Sigmoid colon (tissue), 7 donors: ENCODE measurements around the gene VPS25. TPM values are rescaled to one million over a fixed set of nuclear protein-coding genes. Genes with fewer than 3 reads are reported as not detected.
A peak's percentile ranks its signal among the peaks of the same experiment; 100 is the strongest.
"Not testable (repeated sequence)": the region's sequence is repeated elsewhere in the genome, so short reads cannot be mapped to it uniquely, and the experiment has no call there.

Experiments used
- DNase-seq: peaks from one replicate; pipeline ENCODE4 v3.0.0-alpha.2; 2019
- H3K27ac ChIP-seq, 4 donors: fragments of 200-600 bp; sonication (generic); one replicate each; pipeline ENCODE4 v1.5.1; 2016 to 2019; ENCODE audit warnings: mild to moderate bottlenecking in 1 of 4
- H3K27me3 ChIP-seq, 3 donors: fragments of 200-600 bp; sonication (generic); one replicate each; pipeline ENCODE4 v1.5.1; 2019; ENCODE audit warnings: mild to moderate bottlenecking in 1 of 3
- H3K36me3 ChIP-seq, 4 donors: fragments of 200-600 bp; sonication (generic); one replicate each; pipeline ENCODE4 v1.5.1; 2016 to 2019
- H3K4me1 ChIP-seq, 4 donors: fragments of 200-600 bp; sonication (generic); one replicate each; pipeline ENCODE4 v1.5.1; 2017 to 2019
- H3K4me3 ChIP-seq, 4 donors: fragments of 200-600 bp; sonication (generic); one replicate each; pipeline ENCODE4 v1.5.1; 2017 to 2019; ENCODE audit warnings: mild to moderate bottlenecking in 2 of 4, moderate library complexity in 1 of 4
- H3K9me3 ChIP-seq, 4 donors: fragments of 200-600 bp in 3 of 4; sonication (generic) in 3 of 4; one replicate each; pipeline versions ENCODE4 v1.5.1 to v1.6.1; 2013 to 2019
- CTCF ChIP-seq, 4 experiments: fragments of 450-650 bp in 3 of 4; fragments of 200-600 bp in 1 of 4; IDR thresholded peaks; one replicate each; pipeline ENCODE4 v1.5.1; 2016 to 2019; ENCODE audit warnings: antibody characterized with exemption in 4 of 4, mild to moderate bottlenecking in 3 of 4, moderate library complexity in 2 of 4
- EP300 ChIP-seq, 4 donors: sonication (generic); formaldehyde crosslinking; IDR thresholded peaks; one replicate each; pipeline ENCODE4 v1.6.1; 2017; ENCODE audit warnings: antibody characterized with exemption in 4 of 4
- POLR2A ChIP-seq, 2 donors: fragments of 450-650 bp; IDR thresholded peaks; one replicate each; pipeline ENCODE4 v1.6.1; 2016; ENCODE audit warnings: antibody characterized with exemption in 2 of 2, mild to moderate bottlenecking in 2 of 2, moderate library complexity in 2 of 2
- POLR2AphosphoS5 ChIP-seq, 4 donors: sonication (generic); formaldehyde crosslinking; IDR thresholded peaks; one replicate each; pipeline ENCODE4 v1.6.1; 2017; ENCODE audit warnings: antibody characterized with exemption in 4 of 4
- WGBS, 2 donors: extraction: QIAGEN DNeasy Blood & Tissue Kit; methylation state at CpG; one replicate each; pipeline ENCODE4 v1.1.7; 2013; 5-methylcytosine and 5-hydroxymethylcytosine counted together
- intact Hi-C: fragments of 100-400 bp; cut with DNase I; formaldehyde crosslinking; loops from one replicate; pipeline ENCODE4 v1.15.1; 2023
- polyA plus RNA-seq, 3 donors: library from polyadenylated mRNA; stranded (reverse); fragments of 200-250 nt; gene quantifications; one replicate each; pipeline ENCODE4 v1.2.3, GENCODE V29; 2013
- total RNA-seq, 4 donors: library from RNA; depleted of rRNA; stranded (reverse); fragments of >200 nt; gene quantifications; one replicate each; pipeline ENCODE4 v1.1.0, GENCODE V29; 2016
- donor health status: healthy with polysubstance abuse.
- donor health status: Bipolar disorder and iron deficiency.
- donor health status: healthy.

VPS25 gene
- total and polyA plus RNA-seq, 7 donors: 27.1 to 135 (median 40.3) TPM

- Histone ChIP-seq H3K4me1 (peaks cover 0 to 5% (median 2%) of the 10 kb centered on the region in 4 donors), H3K4me3 (no peak overlapping the region), H3K27me3 (peaks cover 0 to 12% (median 3%) of the 10 kb centered on the region in 3 donors), H3K27ac (no peak overlapping the region), H3K9me3 (no peaks in the 10 kb centered on the region), H3K36me3 (no peaks in the 10 kb centered on the region)
- TF ChIP-seq POLR2AphosphoS5 (IDR thresholded peaks at IDR 0.05) (no peak), CTCF (IDR thresholded peaks at IDR 0.05) (no peak), EP300 (IDR thresholded peaks at IDR 0.05) (no peak), POLR2A (IDR thresholded peaks at IDR 0.05) (no peak)
- intact Hi-C loops: no loop called here
- no peak for DNase-seq
Observed at GRCh38 chr17:42767512-42767911, 5.7 kb upstream of the VPS25 start.

GRCh38 chr17:42768006-42768405 lies 5.2 kb upstream of the VPS25 start:
- H3K36me3 ChIP-seq, H3K4me3 ChIP-seq, DNase-seq, H3K9me3 ChIP-seq, intact Hi-C loops, H3K27me3 ChIP-seq, H3K27ac ChIP-seq, H3K4me1 ChIP-seq: not testable (repeated sequence)
- 79% methylated on average over 9 of the region's 9 CpGs for WGBS, 2 donors

- WGBS, 2 donors: 81 to 85% methylated on average over 10 of the region's 10 CpGs
- intact Hi-C loops, H3K36me3 ChIP-seq, H3K27me3 ChIP-seq, H3K27ac ChIP-seq, H3K9me3 ChIP-seq, DNase-seq, H3K4me3 ChIP-seq: not testable (repeated sequence)
- H3K4me1 ChIP-seq: peaks cover 0 to 19% (median 14%) of the 10 kb centered on the region in 4 donors
Observed at GRCh38 chr17:42769964-42770363, 3.3 kb upstream of the VPS25 start.

GRCh38 chr17:42772945-42773289 lies 332 bp upstream of the VPS25 start:
- no peak for DNase-seq
- Histone ChIP-seq H3K36me3 (peaks cover 0 to 32% (median 8%) of the 10 kb centered on the region in 4 donors), H3K27ac (peak overlapping the region; percentile 74 to 87 (median 84)), H3K27me3 (no peaks in the 10 kb centered on the region), H3K4me3 (peak overlapping the region; percentile 55 to 83 (median 68)), H3K4me1 (peaks cover 0 to 19% (median 14%) of the 10 kb centered on the region in 4 donors), H3K9me3 (no peaks in the 10 kb centered on the region)
- intact Hi-C loops: no loop called here
- 4 to 5% methylated on average over 3 of the region's 3 CpGs for WGBS, 2 donors
- no peak for TF ChIP-seq POLR2AphosphoS5 (IDR thresholded peaks at IDR 0.05)
- TF ChIP-seq POLR2A (IDR thresholded peaks at IDR 0.05): no peak
- no peak for TF ChIP-seq EP300 (IDR thresholded peaks at IDR 0.05)
- no peak for TF ChIP-seq CTCF (IDR thresholded peaks at IDR 0.05)

- Histone ChIP-seq H3K27me3 (no peaks in the 10 kb centered on the region), H3K36me3 (peaks cover 7 to 45% (median 18%) of the 10 kb centered on the region in 4 donors), H3K9me3 (no peaks in the 10 kb centered on the region), H3K4me3 (peak overlapping the region; percentile 55 to 83 (median 68)), H3K4me1 (peaks cover 0 to 19% (median 14%) of the 10 kb centered on the region in 4 donors), H3K27ac (peak overlapping the region; percentile 74 to 87 (median 84))
- no peak for DNase-seq
- intact Hi-C loops: no loop called here
- TF ChIP-seq POLR2A (IDR thresholded peaks at IDR 0.05) (no peak), POLR2AphosphoS5 (IDR thresholded peaks at IDR 0.05) (no peak), EP300 (IDR thresholded peaks at IDR 0.05) (no peak), CTCF (IDR thresholded peaks at IDR 0.05) (no peak)
- WGBS, 2 donors: 70 to 79% methylated on average over 3 of the region's 3 CpGs
Observed at GRCh38 chr17:42774066-42774745, 957 bp downstream of the VPS25 start.
